ENCODE measurements around the gene FIG4.
"Not testable (repeated sequence)": the region's sequence is repeated elsewhere in the genome, so short reads cannot be mapped to it uniquely, and the experiment has no call there.

FIG4 gene

GRCh38 chr6:109867970-109868358 lies 176.9 kb downstream of the FIG4 start:
- Histone ChIP-seq H3K4me3 (ENCODE audit: low read length in 2 of 2) (no peak overlapping the region), H3K4me1 (ENCODE audit: control insufficient read depth, insufficient read depth, low read length) (peaks cover 6% of the 10 kb centered on the region), H3K27ac (ENCODE audit: low read length) (no peak overlapping the region), H3K27me3 (ENCODE audit: control insufficient read depth in 1 of 2, insufficient read depth in 2 of 2, low read length in 2 of 2) (no peaks in the 10 kb centered on the region), H3K9ac (ENCODE audit: low read length in 2 of 2) (no peak overlapping the region), H3K36me3 (ENCODE audit: control insufficient read depth in 2 of 2, insufficient read depth in 2 of 2, low read length in 2 of 2) (no peaks in the 10 kb centered on the region), H3K9me3 (ENCODE audit: control insufficient read depth in 2 of 2, low read length in 2 of 2) (no peaks in the 10 kb centered on the region)

- not testable (repeated sequence) for H3K36me3 ChIP-seq (ENCODE audit: control insufficient read depth in 2 of 2, insufficient read depth in 2 of 2, low read length in 2 of 2); H3K9me3 ChIP-seq (ENCODE audit: control insufficient read depth in 2 of 2, low read length in 2 of 2); H3K4me1 ChIP-seq (ENCODE audit: control insufficient read depth, insufficient read depth, low read length); H3K4me3 ChIP-seq (ENCODE audit: low read length in 2 of 2); H3K27ac ChIP-seq (ENCODE audit: low read length); H3K9ac ChIP-seq (ENCODE audit: low read length in 2 of 2); H3K27me3 ChIP-seq (ENCODE audit: control insufficient read depth in 1 of 2, insufficient read depth in 2 of 2, low read length in 2 of 2)
Observed at GRCh38 chr6:109869398-109870088, 178.4 kb downstream of the FIG4 start.

- H3K27me3 ChIP-seq (ENCODE audit: control insufficient read depth in 1 of 2, insufficient read depth in 2 of 2, low read length in 2 of 2): no peaks in the 10 kb centered on the region
- H3K9ac ChIP-seq (ENCODE audit: low read length in 2 of 2): no peak overlapping the region
- H3K36me3 ChIP-seq (ENCODE audit: control insufficient read depth in 2 of 2, insufficient read depth in 2 of 2, low read length in 2 of 2): no peaks in the 10 kb centered on the region
- H3K4me3 ChIP-seq (ENCODE audit: low read length in 2 of 2): no peak overlapping the region
- peaks cover 6% of the 10 kb centered on the region for H3K4me1 ChIP-seq (ENCODE audit: control insufficient read depth, insufficient read depth, low read length)
- no peaks in the 10 kb centered on the region for H3K9me3 ChIP-seq (ENCODE audit: control insufficient read depth in 2 of 2, low read length in 2 of 2)
- H3K27ac ChIP-seq (ENCODE audit: low read length): no peak overlapping the region
Observed at GRCh38 chr6:109870089-109870410, 179.0 kb downstream of the FIG4 start.

GRCh38 chr6:109872549-109872948 lies 181.5 kb downstream of the FIG4 start:
- H3K4me1 ChIP-seq (ENCODE audit: control insufficient read depth, insufficient read depth, low read length): no peaks in the 10 kb centered on the region
- H3K27me3 ChIP-seq (ENCODE audit: control insufficient read depth in 1 of 2, insufficient read depth in 2 of 2, low read length in 2 of 2): no peaks in the 10 kb centered on the region
- no peak overlapping the region for H3K4me3 ChIP-seq (ENCODE audit: low read length in 2 of 2)
- H3K9ac ChIP-seq (ENCODE audit: low read length in 2 of 2): no peak overlapping the region
- no peaks in the 10 kb centered on the region for H3K36me3 ChIP-seq (ENCODE audit: control insufficient read depth in 2 of 2, insufficient read depth in 2 of 2, low read length in 2 of 2)
- H3K9me3 ChIP-seq (ENCODE audit: control insufficient read depth in 2 of 2, low read length in 2 of 2): no peaks in the 10 kb centered on the region
- H3K27ac ChIP-seq (ENCODE audit: low read length): no peak overlapping the region

GRCh38 chr6:109872968-109873545 lies 182.0 kb downstream of the FIG4 start:
- no peaks in the 10 kb centered on the region for H3K4me1 ChIP-seq (ENCODE audit: control insufficient read depth, insufficient read depth, low read length)
- H3K27me3 ChIP-seq (ENCODE audit: control insufficient read depth in 1 of 2, insufficient read depth in 2 of 2, low read length in 2 of 2): no peaks in the 10 kb centered on the region
- no peak overlapping the region for H3K9ac ChIP-seq (ENCODE audit: low read length in 2 of 2)
- H3K36me3 ChIP-seq (ENCODE audit: control insufficient read depth in 2 of 2, insufficient read depth in 2 of 2, low read length in 2 of 2): no peaks in the 10 kb centered on the region
- no peak overlapping the region for H3K27ac ChIP-seq (ENCODE audit: low read length)
- no peaks in the 10 kb centered on the region for H3K9me3 ChIP-seq (ENCODE audit: control insufficient read depth in 2 of 2, low read length in 2 of 2)
- H3K4me3 ChIP-seq (ENCODE audit: low read length in 2 of 2): no peak overlapping the region

- Histone ChIP-seq H3K4me1 (ENCODE audit: control insufficient read depth, insufficient read depth, low read length) (no peaks in the 10 kb centered on the region), H3K4me3 (ENCODE audit: low read length in 2 of 2) (no peak overlapping the region), H3K9ac (ENCODE audit: low read length in 2 of 2) (no peak overlapping the region), H3K9me3 (ENCODE audit: control insufficient read depth in 2 of 2, low read length in 2 of 2) (no peaks in the 10 kb centered on the region), H3K36me3 (ENCODE audit: control insufficient read depth in 2 of 2, insufficient read depth in 2 of 2, low read length in 2 of 2) (no peaks in the 10 kb centered on the region), H3K27ac (ENCODE audit: low read length) (no peak overlapping the region), H3K27me3 (ENCODE audit: control insufficient read depth in 1 of 2, insufficient read depth in 2 of 2, low read length in 2 of 2) (no peaks in the 10 kb centered on the region)
Observed at GRCh38 chr6:109874086-109874485, 183.0 kb downstream of the FIG4 start.

GRCh38 chr6:109874621-109875020 lies 183.5 kb downstream of the FIG4 start:
- Histone ChIP-seq H3K4me1 (ENCODE audit: control insufficient read depth, insufficient read depth, low read length) (no peaks in the 10 kb centered on the region), H3K9ac (ENCODE audit: low read length in 2 of 2) (no peak overlapping the region), H3K27me3 (ENCODE audit: control insufficient read depth in 1 of 2, insufficient read depth in 2 of 2, low read length in 2 of 2) (no peaks in the 10 kb centered on the region), H3K27ac (ENCODE audit: low read length) (no peak overlapping the region), H3K9me3 (ENCODE audit: control insufficient read depth in 2 of 2, low read length in 2 of 2) (no peaks in the 10 kb centered on the region), H3K4me3 (ENCODE audit: low read length in 2 of 2) (no peak overlapping the region), H3K36me3 (ENCODE audit: control insufficient read depth in 2 of 2, insufficient read depth in 2 of 2, low read length in 2 of 2) (no peaks in the 10 kb centered on the region)

Data from stomach smooth muscle (tissue), 2 donors.